Upper lobe of left lung (tissue), 4 donors: ENCODE measurements around the gene ATP6V1B1.

Experiments
- EP300 ChIP-seq, 4 donors: sonication (generic); formaldehyde crosslinking; IDR thresholded peaks; one replicate each; pipeline ENCODE4 v1.5.1; 2017; ENCODE audit warnings: antibody characterized with exemption in 4 of 4, control low read depth in 2 of 4
- POLR2A ChIP-seq, 4 donors: fragments of 450-650 bp; IDR thresholded peaks; one replicate each; pipeline ENCODE4 v1.5.1; 2016 to 2017; ENCODE audit warnings: antibody characterized with exemption in 4 of 4, mild to moderate bottlenecking in 2 of 4
- TF ChIP-seq, protein P1 (sequence below), 6 experiments: fragments of 450-650 bp in 4 of 6; fragments of 200-600 bp in 2 of 6; sonication (generic) in 2 of 6; IDR thresholded peaks; one replicate each; pipeline ENCODE4 v1.5.1; 2016 to 2019; ENCODE audit warnings: antibody characterized with exemption in 6 of 6

DNA sequence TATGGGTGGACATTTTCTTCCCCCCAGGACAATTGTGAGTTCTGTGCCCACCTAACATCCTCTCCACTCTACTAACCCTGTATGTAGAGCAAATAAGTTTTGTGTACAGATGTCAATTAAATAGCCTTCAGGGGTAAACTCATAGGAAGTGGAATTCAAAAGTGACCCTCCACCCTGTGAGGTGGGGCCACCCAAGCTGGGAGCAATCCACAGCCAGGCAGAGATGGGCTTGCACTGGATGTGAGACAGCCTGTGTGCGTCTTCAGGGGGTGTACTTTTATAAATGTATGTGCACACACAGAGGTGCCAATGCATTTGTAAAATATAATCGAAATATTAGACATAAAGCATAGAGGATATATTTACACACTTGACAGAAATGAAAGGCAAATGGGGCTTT is 33.1 kb upstream of the ATP6V1B1 start:
- TF ChIP-seq, protein P1, sequence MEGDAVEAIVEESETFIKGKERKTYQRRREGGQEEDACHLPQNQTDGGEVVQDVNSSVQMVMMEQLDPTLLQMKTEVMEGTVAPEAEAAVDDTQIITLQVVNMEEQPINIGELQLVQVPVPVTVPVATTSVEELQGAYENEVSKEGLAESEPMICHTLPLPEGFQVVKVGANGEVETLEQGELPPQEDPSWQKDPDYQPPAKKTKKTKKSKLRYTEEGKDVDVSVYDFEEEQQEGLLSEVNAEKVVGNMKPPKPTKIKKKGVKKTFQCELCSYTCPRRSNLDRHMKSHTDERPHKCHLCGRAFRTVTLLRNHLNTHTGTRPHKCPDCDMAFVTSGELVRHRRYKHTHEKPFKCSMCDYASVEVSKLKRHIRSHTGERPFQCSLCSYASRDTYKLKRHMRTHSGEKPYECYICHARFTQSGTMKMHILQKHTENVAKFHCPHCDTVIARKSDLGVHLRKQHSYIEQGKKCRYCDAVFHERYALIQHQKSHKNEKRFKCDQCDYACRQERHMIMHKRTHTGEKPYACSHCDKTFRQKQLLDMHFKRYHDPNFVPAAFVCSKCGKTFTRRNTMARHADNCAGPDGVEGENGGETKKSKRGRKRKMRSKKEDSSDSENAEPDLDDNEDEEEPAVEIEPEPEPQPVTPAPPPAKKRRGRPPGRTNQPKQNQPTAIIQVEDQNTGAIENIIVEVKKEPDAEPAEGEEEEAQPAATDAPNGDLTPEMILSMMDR (IDR thresholded peaks at IDR 0.05) = no peak
- TF ChIP-seq POLR2A (IDR thresholded peaks at IDR 0.05) = no peak
- TF ChIP-seq EP300 (IDR thresholded peaks at IDR 0.05) = no peak
